Measurements from ENCODE around the gene SNTB2. TPM values are rescaled to one million over a fixed set of nuclear protein-coding genes. Genes with fewer than 3 reads are reported as not detected.
A peak's percentile ranks its signal among the peaks of the same experiment; 100 is the strongest.

The SNTB2 gene
- total and polyA plus RNA-seq, 2 of the 13 experiments (the other 11 are each of a cell fraction or from before 2014, with no cell fraction given) = 11.5 to 19.2 TPM

- peak; percentile 84 for TF ChIP-seq ZNF431 (CRISPR knock-in tag; IDR thresholded peaks at IDR 0.05; ENCODE audit: borderline replicate concordance, low read depth)
- no peak for TF ChIP-seq MNT (IDR thresholded peaks at IDR 0.05)
- TF ChIP-seq UBTF (CRISPR knock-in tag; IDR thresholded peaks at IDR 0.05) = peak; percentile 85; the same call in 1 of the 2 replicates
- peak; percentile 27 for TF ChIP-seq TBL1XR1 (IDR thresholded peaks at IDR 0.05; ENCODE audit: borderline replicate concordance, low read length, partially characterized antibody)
- peak; percentile 63; the same call in 1 of the 2 replicates for TF ChIP-seq ZSCAN25 (CRISPR knock-in tag; IDR thresholded peaks at IDR 0.05)
- TF ChIP-seq ZNF513 (CRISPR knock-in tag; conservative IDR thresholded peaks at IDR 0.05) = 0 out of 2 replicates have a peak, but pooled peaks have one; percentile 65
- 0 out of 2 replicates have a peak, but pooled peaks have one; percentile 71 for TF ChIP-seq ZIK1 (CRISPR knock-in tag; IDR thresholded peaks at IDR 0.05; ENCODE audit: borderline replicate concordance, low read depth)
- peak; percentile 46; the same call in 1 of the 2 replicates for TF ChIP-seq ZNF724P (CRISPR knock-in tag; IDR thresholded peaks at IDR 0.05; ENCODE audit: borderline replicate concordance)
- TF ChIP-seq ZNF7 (CRISPR knock-in tag; IDR thresholded peaks at IDR 0.05) = no peak
- peak; percentile 96 for TF ChIP-seq ZSCAN31 (CRISPR knock-in tag; IDR thresholded peaks at IDR 0.05; ENCODE audit: low read depth)
- TF ChIP-seq PRDM15 (CRISPR knock-in tag; IDR thresholded peaks at IDR 0.05) = peak; percentile 33; the same call in 1 of the 2 replicates
- peak; percentile 35; the same call in 1 of the 2 replicates for TF ChIP-seq IRF9 (CRISPR knock-in tag; IDR thresholded peaks at IDR 0.05; ENCODE audit: borderline replicate concordance)
- TF ChIP-seq ZSCAN21 (CRISPR knock-in tag; IDR thresholded peaks at IDR 0.05; ENCODE audit: borderline replicate concordance) = peak; percentile 89
- TF ChIP-seq RFXANK (CRISPR knock-in tag; IDR thresholded peaks at IDR 0.05) = 0 out of 2 replicates have a peak, but pooled peaks have one; percentile 60
- TF ChIP-seq TFE3 (CRISPR knock-in tag; IDR thresholded peaks at IDR 0.05) = 0 out of 2 replicates have a peak, but pooled peaks have one; percentile 11
Measured at GRCh38 chr16:69310653-69311532, 123.9 kb downstream of the SNTB2 start, which contains the start of gene VPS4A (continued).
